ENCODE results near the gene NEU1. TPM values are rescaled to one million over a fixed set of nuclear protein-coding genes. Genes with fewer than 3 reads are reported as not detected.

NEU1 gene
- total RNA-seq, 2 experiments from 2014 or later: 5.5 to 13.4 TPM

- Histone ChIP-seq H2AFZ (ENCODE audit: low read length) (no peak within 1 kb of the TSS), H4K20me1 (ENCODE audit: insufficient read depth, low read length) (no peaks in the 10 kb centered on the region), H3K4me1 (ENCODE audit: insufficient read depth, low read length, poor library complexity, severe bottlenecking) (peaks cover 8% of the 10 kb centered on the region), H3K36me3 (ENCODE audit: insufficient read depth, low read length) (peaks cover 43% of the 10 kb centered on the region), H3K9me3 (ENCODE audit: low read length) (no peaks in the 10 kb centered on the region), H3K27ac (ENCODE audit: low read depth, low read length, poor library complexity, severe bottlenecking) (no peak within 1 kb of the TSS), H3K79me2 (ENCODE audit: insufficient read depth, low read depth, low read length) (no peaks in the 10 kb centered on the region), H3K4me2 (ENCODE audit: low read length) (no peak within 1 kb of the TSS), H3K4me3 (ENCODE audit: low read depth, low read length, poor library complexity, severe bottlenecking) (no peak within 1 kb of the TSS), H3K9me2 (ENCODE audit: insufficient read depth, low read length) (no peaks in the 10 kb centered on the region)
- intact Hi-C loops (cut with micrococcal nuclease; ENCODE audit: unreplicated experiment): no loop called here
- no peak for TF ChIP-seq CTCF (conservative IDR thresholded peaks at IDR 0.05; ENCODE audit: low read length)
- TF ChIP-seq EZH2phosphoT487 (IDR thresholded peaks at IDR 0.05; ENCODE audit: borderline replicate concordance, low read depth, low read length): no peak
- POLR2A ChIA-PET: no interaction called here
- DNase-seq (ENCODE audit: low spot score): no peak
- CTCF ChIA-PET (ENCODE audit: unreplicated experiment): no interaction called here
- BruUV-seq (replicated peaks): no TSS peak
These were observed 16.1 kb upstream of the NEU1 start, which contains the start of gene SLC44A4 for GRCh38 chr6:31878726-31879125. TSS of gene SLC44A4 (minus strand) at chr6:31878997. CDS start at chr6:31878980, 17 bp downstream.

GRCh38 chr6:31878222-31878621 lies 15.6 kb upstream of the NEU1 start:
- ChIA-PET POLR2A (no interaction called here), CTCF (ENCODE audit: unreplicated experiment) (no interaction called here)
- no peak for TF ChIP-seq CTCF (conservative IDR thresholded peaks at IDR 0.05; ENCODE audit: low read length)
- no peak for TF ChIP-seq EZH2phosphoT487 (IDR thresholded peaks at IDR 0.05; ENCODE audit: borderline replicate concordance, low read depth, low read length)
- Histone ChIP-seq H3K36me3 (ENCODE audit: insufficient read depth, low read length) (peaks cover 38% of the 10 kb centered on the region), H3K27ac (ENCODE audit: low read depth, low read length, poor library complexity, severe bottlenecking) (no peak overlapping the region), H3K4me2 (ENCODE audit: low read length) (no peak overlapping the region), H3K4me1 (ENCODE audit: insufficient read depth, low read length, poor library complexity, severe bottlenecking) (peaks cover 8% of the 10 kb centered on the region), H3K79me2 (ENCODE audit: insufficient read depth, low read depth, low read length) (no peaks in the 10 kb centered on the region), H3K9me3 (ENCODE audit: low read length) (no peaks in the 10 kb centered on the region), H4K20me1 (ENCODE audit: insufficient read depth, low read length) (no peaks in the 10 kb centered on the region), H3K4me3 (ENCODE audit: low read depth, low read length, poor library complexity, severe bottlenecking) (no peak overlapping the region), H3K9me2 (ENCODE audit: insufficient read depth, low read length) (no peaks in the 10 kb centered on the region), H2AFZ (ENCODE audit: low read length) (no peak overlapping the region)
- no peak for DNase-seq (ENCODE audit: low spot score)
- intact Hi-C loops (cut with micrococcal nuclease; ENCODE audit: unreplicated experiment): no loop called here
- no TSS peak for BruUV-seq (replicated peaks)

- Histone ChIP-seq H3K4me2 (ENCODE audit: low read length) (no peak overlapping the region), H3K4me1 (ENCODE audit: insufficient read depth, low read length, poor library complexity, severe bottlenecking) (peaks cover 8% of the 10 kb centered on the region), H3K4me3 (ENCODE audit: low read depth, low read length, poor library complexity, severe bottlenecking) (no peak overlapping the region), H3K79me2 (ENCODE audit: insufficient read depth, low read depth, low read length) (no peaks in the 10 kb centered on the region), H3K9me2 (ENCODE audit: insufficient read depth, low read length) (no peaks in the 10 kb centered on the region), H4K20me1 (ENCODE audit: insufficient read depth, low read length) (no peaks in the 10 kb centered on the region), H3K27ac (ENCODE audit: low read depth, low read length, poor library complexity, severe bottlenecking) (no peak overlapping the region), H3K36me3 (ENCODE audit: insufficient read depth, low read length) (peaks cover 33% of the 10 kb centered on the region), H3K9me3 (ENCODE audit: low read length) (no peaks in the 10 kb centered on the region), H2AFZ (ENCODE audit: low read length) (no peak overlapping the region)
- no peak for TF ChIP-seq CTCF (conservative IDR thresholded peaks at IDR 0.05; ENCODE audit: low read length)
- TF ChIP-seq EZH2phosphoT487 (IDR thresholded peaks at IDR 0.05; ENCODE audit: borderline replicate concordance, low read depth, low read length): no peak
- ChIA-PET POLR2A (no interaction called here), CTCF (ENCODE audit: unreplicated experiment) (no interaction called here)
- no TSS peak for BruUV-seq (replicated peaks)
- intact Hi-C loops (cut with micrococcal nuclease; ENCODE audit: unreplicated experiment): no loop called here
- no peak for DNase-seq (ENCODE audit: low spot score)
These were observed 15.1 kb upstream of the NEU1 start for GRCh38 chr6:31877651-31878161.

Data from OCI-LY7 (cell line).